NCI-H1105 (cell line): ENCODE measurements around the gene WDR77.

ENCODE experiments used
- DNase-seq: peaks from one replicate; lab custom pipeline; 2025; lab: John Stamatoyannopoulos, UW

WDR77 gene

GRCh38 chr1:111439461-111440351, 9.3 kb downstream of the WDR77 start:
- DNase-seq, result no peak

- no peak for DNase-seq
These were observed 12.3 kb downstream of the WDR77 start for GRCh38 chr1:111436726-111437125.

- no peak for DNase-seq
These were observed 24.8 kb downstream of the WDR77 start for GRCh38 chr1:111424281-111424680.

GRCh38 chr1:111422546-111423391, 26.3 kb downstream of the WDR77 start:
- DNase-seq, result no peak

DNA sequence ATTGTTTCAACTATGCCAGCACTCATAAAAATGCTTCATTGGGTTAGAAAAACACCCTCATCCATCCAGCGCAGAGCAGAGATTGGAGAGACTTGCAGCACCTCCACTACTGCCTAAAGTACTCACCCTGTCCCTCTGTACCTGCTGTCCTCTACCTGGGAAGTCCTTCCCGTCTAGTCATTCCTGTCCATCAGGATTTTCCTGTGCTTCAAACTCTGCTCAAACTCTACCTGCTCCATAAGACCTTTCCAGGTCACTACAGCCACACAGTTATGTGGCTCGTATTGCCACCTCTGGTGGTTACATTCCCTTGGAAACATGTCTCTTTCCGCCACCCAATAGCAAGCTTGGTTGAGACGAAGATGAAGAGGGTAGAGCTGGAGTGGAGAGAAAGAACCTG, 28.7 kb downstream of the WDR77 start:
- DNase-seq, result no peak

- DNase-seq, result no peak
These were observed 30.0 kb downstream of the WDR77 start for GRCh38 chr1:111419037-111419436.

GRCh38 chr1:111417755-111418154, 31.3 kb downstream of the WDR77 start:
- DNase-seq, result no peak

DNA sequence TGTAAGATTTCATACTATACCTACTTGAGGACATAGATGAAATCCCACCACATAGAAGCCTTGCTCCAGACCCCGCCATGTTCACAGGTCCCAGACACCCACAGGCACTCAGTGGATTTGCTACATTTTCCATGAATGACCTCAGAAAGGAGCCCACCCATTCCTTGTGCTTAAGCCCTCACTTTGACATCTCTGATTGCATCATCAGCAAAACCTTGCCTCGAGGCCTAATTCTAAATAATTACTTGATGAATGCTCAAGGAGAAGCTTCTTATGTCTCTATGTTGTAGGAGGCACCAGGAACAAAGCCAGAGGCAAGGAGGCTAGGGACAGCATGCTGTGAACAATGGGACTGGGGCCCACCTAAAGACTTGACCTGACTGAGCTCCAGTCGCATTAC, 33.6 kb downstream of the WDR77 start:
- DNase-seq, result no peak

DNA sequence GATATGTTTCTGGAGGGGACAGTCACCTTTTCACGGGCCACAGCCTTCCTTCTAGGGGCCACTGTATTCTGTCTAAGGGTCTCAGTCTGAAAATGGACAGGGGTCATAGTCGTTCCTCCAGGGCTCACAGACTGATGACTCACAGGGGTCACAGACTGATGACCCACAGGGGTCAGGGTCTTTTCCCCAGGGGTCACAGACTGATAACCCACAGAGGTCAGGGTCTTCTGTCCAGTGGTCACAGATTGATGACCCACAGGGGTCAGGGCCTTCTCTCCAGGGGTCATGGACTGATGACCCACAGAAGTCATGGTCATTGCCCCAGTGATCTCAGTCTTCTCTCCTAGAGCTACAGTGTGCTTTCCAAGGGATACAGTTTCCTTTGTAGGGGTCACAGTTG, 34.3 kb downstream of the WDR77 start:
- no peak for DNase-seq

- DNase-seq, result no peak
These were observed 36.2 kb downstream of the WDR77 start for GRCh38 chr1:111412839-111413238.

DNA sequence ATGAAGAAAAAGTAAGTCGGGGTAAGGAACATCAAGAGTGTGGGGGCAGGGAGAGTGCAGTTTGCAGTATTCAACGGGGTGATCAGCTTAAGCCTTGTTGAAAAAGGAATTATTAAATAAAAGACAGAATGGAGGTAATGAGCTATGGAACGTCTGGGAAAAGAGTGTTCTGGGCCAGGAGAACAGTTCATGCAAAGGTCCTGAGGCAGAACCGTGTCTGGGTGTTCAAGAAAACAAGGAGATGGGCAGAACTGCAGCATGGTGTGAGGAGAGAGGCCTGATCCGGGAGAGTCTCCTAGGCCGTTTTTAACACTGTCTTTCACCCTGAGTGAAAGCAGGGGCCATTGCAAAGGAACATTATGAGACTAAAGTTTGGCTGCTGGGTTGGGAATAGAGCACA, 41.8 kb downstream of the WDR77 start:
- DNase-seq, result no peak

GRCh38 chr1:111406321-111406768, 42.7 kb downstream of the WDR77 start:
- peak; percentile 3 for DNase-seq

DNA sequence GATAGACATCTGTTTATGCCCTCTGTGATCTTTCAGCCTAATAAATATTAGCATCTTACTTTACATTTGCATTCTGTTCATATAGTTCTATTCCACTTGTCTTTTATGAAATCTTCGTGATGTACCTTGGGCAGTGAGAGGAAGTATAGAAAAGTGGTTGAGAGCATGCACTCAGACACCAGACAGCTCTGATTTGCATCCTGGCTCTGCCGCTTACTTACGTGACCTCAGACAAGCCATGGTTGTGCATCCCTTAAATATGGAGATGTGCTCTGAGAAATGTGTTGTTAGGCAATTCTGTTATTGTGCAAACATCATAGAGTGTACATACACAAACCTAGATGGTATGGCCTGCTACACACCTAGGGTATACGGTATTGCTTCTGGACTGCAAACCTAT, 44.5 kb downstream of the WDR77 start:
- DNase-seq, result no peak

DNA sequence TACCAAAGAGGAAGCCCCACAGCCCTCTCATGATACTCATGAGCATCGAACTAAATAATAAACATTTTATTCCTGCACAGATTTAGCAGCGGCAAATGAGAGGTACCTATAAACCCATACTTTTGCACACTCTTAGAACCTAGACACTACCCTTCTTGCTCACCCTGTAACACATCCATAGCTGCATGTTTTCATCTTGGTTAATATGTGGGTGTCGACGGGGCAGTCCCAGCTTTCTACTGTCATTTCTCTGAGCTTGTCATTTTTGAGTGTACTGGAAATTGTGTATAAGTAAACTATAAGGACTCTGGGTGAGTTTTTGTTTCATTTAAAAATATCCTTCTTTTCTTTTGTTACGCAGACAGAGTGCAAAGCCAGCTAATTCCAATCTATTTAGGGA, 47.0 kb downstream of the WDR77 start:
- no peak for DNase-seq

- peak; percentile 49 for DNase-seq
These were observed 49.1 kb downstream of the WDR77 start for GRCh38 chr1:111399792-111400610.

GRCh38 chr1:111392460-111392945, 56.6 kb downstream of the WDR77 start:
- DNase-seq, result no peak

DNA sequence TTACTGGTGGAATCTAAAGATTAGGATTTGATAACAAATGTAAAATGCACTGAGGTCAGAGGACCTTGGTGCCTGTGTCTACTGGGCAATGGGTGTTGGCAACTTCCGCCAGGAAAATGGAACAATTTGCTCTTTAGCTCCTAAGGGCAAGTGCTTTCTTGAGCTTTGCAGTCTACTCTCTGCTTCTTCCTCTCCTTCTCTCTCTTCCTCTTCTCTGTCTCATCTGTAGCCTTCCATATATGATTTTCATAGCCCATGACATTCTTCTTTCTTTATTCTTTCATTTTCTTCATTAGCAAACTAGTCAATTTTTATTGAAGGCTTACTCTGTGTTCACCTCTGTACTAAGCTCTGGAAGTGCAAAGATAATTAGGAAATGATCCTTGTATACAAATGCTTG, 57.0 kb downstream of the WDR77 start:
- DNase-seq, result no peak
